Activated CD4-positive, alpha-beta T cell treated with anti-CD3 and anti-CD28 coated beads, Interleukin-2, amount 10 ng/mL, durations not matched to agents 7 days and 5 days (primary cell): ENCODE results near the gene RANBP10. TPM values are rescaled to one million over a fixed set of nuclear protein-coding genes. Genes with fewer than 3 reads are reported as not detected.
"Not testable (repeated sequence)": the region's sequence is repeated elsewhere in the genome, so short reads cannot be mapped to it uniquely, and the experiment has no call there.

Experiments used
- CTCF ChIA-PET: fragments of 350-600 bp; sonication (Branson Sonifier 250); formaldehyde crosslinking; loops from one replicate; lab custom pipeline; 2021; ENCODE audit warnings: antibody characterized with exemption; lab: Charles Lee
- POLR2A ChIA-PET: fragments of 350-600 bp; sonication (Branson Sonifier 250); formaldehyde crosslinking; loops from one replicate; lab custom pipeline; 2021; ENCODE audit warnings: antibody characterized with exemption; lab: Charles Lee
- DNase-seq: peaks from one replicate; pipeline ENCODE4 v3.0.0-alpha.2; 2020
- H3K27ac Mint-ChIP-seq: one replicate; pipeline ENCODE4 v1.8.0; 2021; ENCODE audit warnings: mild to moderate bottlenecking, moderate library complexity, mixed read lengths
- H3K27me3 Mint-ChIP-seq: one replicate; pipeline ENCODE4 v1.8.0; 2021; ENCODE audit warnings: mixed read lengths
- H3K36me3 Mint-ChIP-seq: one replicate; pipeline ENCODE4 v1.8.0; 2021; ENCODE audit warnings: low read depth, mixed read lengths
- H3K4me1 Mint-ChIP-seq: one replicate; pipeline ENCODE4 v1.8.0; 2021; ENCODE audit warnings: mixed read lengths
- H3K4me3 Mint-ChIP-seq: one replicate; pipeline ENCODE4 v1.8.0; 2021; ENCODE audit warnings: mild to moderate bottlenecking, moderate library complexity, mixed read lengths
- H3K9me3 Mint-ChIP-seq: one replicate; pipeline ENCODE4 v1.8.0; 2021; ENCODE audit warnings: mixed read lengths
- total RNA-seq, 2 experiments: library from RNA; stranded (reverse); gene quantifications; one replicate each; pipeline ENCODE4 v1.2.3, GENCODE V29; 2021

The RANBP10 gene
- total RNA-seq, 2 experiments from 2014 or later: 28.2 to 30.4 TPM

DNA sequence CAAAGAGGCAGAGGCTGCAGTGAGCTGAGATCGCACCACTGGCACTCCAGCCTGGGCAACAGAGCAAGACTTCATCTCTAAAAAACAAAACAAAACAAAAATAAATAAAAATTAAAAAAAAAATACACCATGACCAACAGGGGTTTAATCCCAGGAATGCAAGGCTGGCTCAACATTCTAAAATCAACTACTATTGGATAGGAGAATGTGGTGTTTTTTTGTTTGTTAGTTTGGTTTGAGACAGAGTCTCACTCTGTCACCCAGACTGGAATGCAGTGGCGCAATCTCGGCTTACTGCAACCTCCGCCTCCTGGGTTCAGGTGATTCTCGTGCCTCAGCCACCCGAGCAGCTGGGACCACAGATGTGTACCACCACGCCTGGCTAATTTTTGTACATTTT is 107.1 kb downstream of the RANBP10 start:
- no peaks in the 10 kb centered on the region for H3K27me3 Mint-ChIP-seq
- ChIA-PET CTCF (no interaction called here), POLR2A (no interaction called here)
- H3K9me3 Mint-ChIP-seq: peaks cover 9% of the 10 kb centered on the region
- peaks cover 19% of the 10 kb centered on the region for H3K4me1 Mint-ChIP-seq
- DNase-seq: no peak
- H3K36me3 Mint-ChIP-seq: peaks cover 10% of the 10 kb centered on the region
- no peak overlapping the region for H3K27ac Mint-ChIP-seq
- H3K4me3 Mint-ChIP-seq: no peak overlapping the region

DNA sequence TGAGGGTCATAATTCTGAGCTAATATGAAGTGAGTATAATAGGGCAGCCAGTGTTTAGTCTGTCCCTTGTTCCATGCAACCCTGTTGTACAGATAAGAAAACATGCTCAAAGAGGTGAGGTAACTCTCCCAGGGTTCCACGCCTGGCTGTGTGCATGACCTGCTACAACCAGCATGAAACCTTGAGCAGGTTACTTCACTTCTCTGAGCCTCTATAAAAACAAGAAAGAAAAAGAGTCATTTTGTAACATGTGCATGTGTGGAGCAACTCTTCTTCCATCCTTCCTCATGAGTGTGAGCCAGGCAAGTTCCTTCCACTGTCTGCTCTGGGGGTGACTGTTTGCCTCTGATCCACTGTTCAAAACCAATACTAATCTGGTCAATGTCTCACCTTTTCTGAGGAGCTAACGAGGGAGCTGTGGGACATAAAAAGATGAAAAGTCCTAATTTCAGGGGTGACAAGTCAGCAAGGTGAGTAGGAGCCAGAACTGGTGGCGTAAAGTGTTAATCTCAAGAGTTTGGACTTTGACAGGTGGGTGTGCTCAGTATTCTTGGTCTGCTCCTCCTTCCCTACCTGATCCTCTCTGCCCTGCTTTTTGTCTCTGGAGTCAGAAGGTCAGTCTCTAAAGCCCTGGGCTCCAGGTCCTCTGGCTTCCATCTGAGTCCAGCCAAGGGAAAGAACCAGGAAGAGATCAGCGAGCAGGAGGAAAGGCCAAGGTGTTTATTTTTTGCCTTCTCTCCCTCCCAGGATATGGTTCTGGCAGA is 108.8 kb downstream of the RANBP10 start:
- Mint-ChIP-seq H3K27ac (no peak overlapping the region), H3K36me3 (peaks cover 5% of the 10 kb centered on the region), H3K9me3 (peaks cover 2% of the 10 kb centered on the region), H3K27me3 (no peaks in the 10 kb centered on the region), H3K4me1 (peaks cover 4% of the 10 kb centered on the region), H3K4me3 (no peak overlapping the region)
- ChIA-PET POLR2A (interaction anchor here (0.5 kb wide), 1 partner anchor 83 kb away, joined by 4 read pairs; no protein-coding TSS in a partner anchor), CTCF (interaction anchor here (0.6 to 1.6 kb wide), 4 partner anchors 21 to 235 kb away, joined by 3 to 5 read pairs (median 4); no protein-coding TSS in a partner anchor)
- DNase-seq: no peak

DNA sequence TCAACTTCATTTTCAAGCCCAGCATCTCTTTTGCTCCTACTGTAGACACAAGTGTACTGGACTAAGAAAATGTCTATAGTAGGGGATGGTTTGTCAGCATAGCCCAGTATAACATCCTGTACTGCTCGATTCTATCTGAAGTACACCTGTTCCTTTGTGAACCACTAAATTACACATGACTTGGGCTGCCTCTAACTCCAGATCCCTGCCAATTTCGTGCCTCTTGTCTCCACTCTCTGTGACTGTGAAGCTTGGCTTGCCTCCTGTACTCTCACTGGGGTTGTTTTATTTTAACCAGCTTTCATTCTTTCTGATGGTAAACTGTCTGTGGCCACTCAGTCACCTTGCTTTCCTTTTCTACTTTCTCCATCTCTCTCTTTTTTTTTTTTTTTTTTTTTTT is 111.7 kb downstream of the RANBP10 start:
- POLR2A ChIA-PET: no interaction called here
- no peak for DNase-seq
- CTCF ChIA-PET: interaction anchor here (0.6 kb wide), 1 partner anchor 11 kb away, joined by 3 read pairs; no protein-coding TSS in a partner anchor
- no peak overlapping the region for H3K4me3 Mint-ChIP-seq
- H3K36me3 Mint-ChIP-seq: peaks cover 4% of the 10 kb centered on the region
- H3K4me1 Mint-ChIP-seq: peaks cover 8% of the 10 kb centered on the region
- peaks cover 2% of the 10 kb centered on the region for H3K9me3 Mint-ChIP-seq
- H3K27ac Mint-ChIP-seq: no peak overlapping the region
- no peaks in the 10 kb centered on the region for H3K27me3 Mint-ChIP-seq

DNA sequence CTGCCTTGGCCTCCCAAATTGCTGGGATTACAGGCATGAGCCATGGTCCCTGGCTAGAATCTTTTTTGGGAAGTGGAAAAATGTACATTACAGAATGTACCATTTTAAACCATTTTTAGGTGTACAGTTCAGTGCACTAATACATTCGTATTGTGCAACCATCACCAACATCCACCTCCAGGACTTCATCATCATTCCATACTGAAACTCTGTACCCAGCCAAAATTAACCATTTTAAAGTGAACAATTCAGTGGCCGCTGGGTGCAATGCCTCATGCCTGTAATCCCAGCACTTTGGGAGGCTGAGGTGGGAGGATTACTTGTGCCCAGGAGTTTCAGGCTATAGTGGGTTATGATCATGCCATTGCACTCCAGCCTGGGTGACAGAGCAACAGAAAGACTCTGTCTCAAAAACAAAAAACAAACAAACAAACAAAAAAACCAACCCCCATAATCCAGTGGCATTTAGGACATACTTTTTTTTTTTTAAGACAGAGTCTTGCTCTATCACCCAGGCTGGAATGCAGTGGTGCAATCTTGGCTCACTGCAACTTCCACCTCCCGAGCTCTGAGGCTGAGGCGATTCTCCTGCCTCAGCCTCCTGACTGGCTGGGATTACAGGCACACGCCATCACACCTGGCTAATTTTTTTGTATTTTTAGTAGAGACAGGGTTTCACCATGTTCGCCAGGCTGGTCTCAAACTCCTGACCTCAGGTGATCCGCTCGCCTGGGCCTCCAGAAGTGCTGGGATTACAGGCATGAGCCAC is 112.7 kb downstream of the RANBP10 start:
- H3K27ac Mint-ChIP-seq, DNase-seq, H3K27me3 Mint-ChIP-seq, H3K4me3 Mint-ChIP-seq, POLR2A ChIA-PET, H3K9me3 Mint-ChIP-seq, H3K36me3 Mint-ChIP-seq, H3K4me1 Mint-ChIP-seq: not testable (repeated sequence)
- CTCF ChIA-PET: interaction anchor here (1.6 kb wide), 1 partner anchor 173 kb away, joined by 8 read pairs; no protein-coding TSS in a partner anchor

DNA sequence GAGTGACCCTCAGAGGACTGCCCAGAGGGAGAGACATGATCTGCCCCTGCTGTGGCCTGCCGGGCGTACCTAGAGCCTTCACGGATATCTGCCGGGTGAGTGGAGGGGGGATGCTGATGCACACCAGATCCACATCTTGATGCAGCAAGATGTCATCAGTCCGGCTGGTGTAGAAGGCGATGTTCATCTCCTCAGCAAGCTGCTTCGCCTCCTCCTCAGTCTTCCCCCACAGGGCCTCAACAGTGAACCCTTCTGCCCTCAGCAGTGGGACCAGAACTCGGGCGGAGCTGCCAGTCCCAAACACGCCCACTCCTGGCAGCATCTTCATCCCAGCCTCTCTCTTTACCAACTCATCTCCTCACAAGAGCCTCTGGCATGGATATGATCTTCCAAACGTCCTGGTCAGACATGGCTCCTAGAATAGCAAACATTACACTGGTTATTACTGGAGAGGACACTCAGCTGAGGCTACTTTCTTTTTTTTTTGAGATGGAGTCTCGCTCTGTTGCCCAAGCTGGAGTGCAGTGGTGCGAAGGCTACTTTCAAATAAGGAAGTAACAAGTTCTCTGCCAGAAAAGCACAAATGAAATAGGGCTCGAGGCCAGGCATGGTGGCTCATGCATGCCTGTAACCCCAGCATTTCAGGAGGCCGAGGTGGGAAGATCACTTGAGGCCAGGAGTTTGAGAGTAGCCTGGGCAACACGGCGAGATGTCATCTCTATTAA is 120.8 kb downstream of the RANBP10 start:
- no peak for DNase-seq
- ChIA-PET POLR2A (interaction anchor here (0.6 kb wide), 1 partner anchor 71 kb away, joined by 4 read pairs; no protein-coding TSS in a partner anchor), CTCF (interaction anchor here (1.4 kb wide), 1 partner anchor 164 kb away, joined by 4 read pairs; no protein-coding TSS in a partner anchor)
- Mint-ChIP-seq H3K4me1 (peaks cover 14% of the 10 kb centered on the region), H3K27me3 (no peaks in the 10 kb centered on the region), H3K4me3 (no peak overlapping the region), H3K36me3 (peaks cover 11% of the 10 kb centered on the region), H3K27ac (peak overlapping the region; percentile 87), H3K9me3 (no peaks in the 10 kb centered on the region)

DNA sequence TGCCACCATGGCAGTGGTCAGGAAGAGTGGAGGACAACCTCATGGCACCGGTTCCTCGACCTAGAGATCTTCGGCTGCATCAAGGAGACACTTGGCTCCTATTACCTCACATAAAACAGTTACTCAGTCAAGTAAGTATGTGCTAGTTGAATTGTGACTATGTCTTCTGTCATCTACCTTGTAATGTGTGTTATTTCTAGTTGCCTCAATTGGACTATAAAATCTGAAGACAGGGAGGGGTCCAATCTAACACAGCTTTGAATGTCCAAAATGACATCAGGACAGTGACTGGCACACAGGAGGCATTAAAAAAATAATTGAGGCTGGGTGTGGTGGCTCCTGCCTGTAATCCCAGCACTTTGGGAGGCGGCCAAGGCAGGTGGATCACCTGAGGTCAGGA is 122.6 kb downstream of the RANBP10 start:
- CTCF ChIA-PET: no interaction called here
- H3K27ac Mint-ChIP-seq: no peak overlapping the region
- H3K4me3 Mint-ChIP-seq: no peak overlapping the region
- H3K9me3 Mint-ChIP-seq: no peaks in the 10 kb centered on the region
- peaks cover 8% of the 10 kb centered on the region for H3K36me3 Mint-ChIP-seq
- no peaks in the 10 kb centered on the region for H3K27me3 Mint-ChIP-seq
- no peak for DNase-seq
- peaks cover 14% of the 10 kb centered on the region for H3K4me1 Mint-ChIP-seq
- POLR2A ChIA-PET: interaction anchor here (0.5 to 0.7 kb wide), 2 partner anchors 22 to 447 kb away, joined by 3 to 4 read pairs; no protein-coding TSS in a partner anchor

DNA sequence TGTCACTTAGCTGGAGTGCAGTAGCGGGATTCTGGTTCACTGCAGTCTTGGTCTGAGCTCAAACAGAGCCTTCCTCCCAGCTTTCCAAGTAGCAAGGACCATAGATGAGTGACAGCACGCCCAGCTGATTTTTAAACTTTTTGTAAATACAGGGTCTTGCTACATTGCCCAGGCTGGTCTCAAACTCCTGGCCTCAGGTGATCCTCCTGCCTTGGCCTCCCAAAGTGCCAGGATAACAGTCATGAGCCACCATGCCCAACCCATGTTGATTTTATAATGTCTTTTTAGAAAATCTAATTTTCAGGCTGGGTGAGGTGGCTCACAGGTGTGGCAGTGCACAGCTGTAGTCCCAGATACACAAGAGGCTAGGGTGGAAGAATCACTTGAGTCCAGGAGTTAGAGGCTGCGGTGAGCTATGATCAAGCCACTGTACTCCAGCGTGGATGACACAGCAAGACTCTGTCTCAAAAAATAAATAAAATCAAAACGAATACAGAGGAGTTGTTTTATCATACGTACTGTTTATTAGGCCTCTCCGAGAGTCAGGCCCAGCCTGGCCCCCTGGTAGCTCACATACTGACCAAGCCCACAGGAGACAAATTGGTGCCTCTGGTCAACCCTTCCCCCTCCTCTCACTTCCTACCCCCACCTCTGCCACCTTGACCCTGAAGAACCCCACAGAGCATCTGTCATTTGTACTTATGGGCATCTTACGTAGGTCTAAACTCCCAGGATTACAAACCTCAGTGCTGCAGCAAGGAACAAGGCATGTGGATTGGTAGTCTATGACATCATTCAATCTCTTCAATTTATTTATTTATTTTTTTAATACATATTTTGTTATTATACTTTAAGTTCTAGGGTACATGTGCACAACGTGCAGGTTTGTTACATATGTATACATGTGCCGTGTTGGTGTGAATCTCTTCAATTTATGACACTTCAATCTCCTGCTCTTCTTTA is 126.1 kb downstream of the RANBP10 start:
- H3K4me1 Mint-ChIP-seq: peaks cover 9% of the 10 kb centered on the region
- H3K36me3 Mint-ChIP-seq: peaks cover 8% of the 10 kb centered on the region
- POLR2A ChIA-PET: no interaction called here
- no peak for DNase-seq
- H3K9me3 Mint-ChIP-seq: no peaks in the 10 kb centered on the region
- H3K27ac Mint-ChIP-seq: no peak overlapping the region
- CTCF ChIA-PET: interaction anchor here (0.6 to 1.7 kb wide), 3 partner anchors 136 to 159 kb away, joined by 3 to 6 read pairs (median 5); no protein-coding TSS in a partner anchor
- H3K4me3 Mint-ChIP-seq: no peak overlapping the region
- H3K27me3 Mint-ChIP-seq: no peaks in the 10 kb centered on the region

DNA sequence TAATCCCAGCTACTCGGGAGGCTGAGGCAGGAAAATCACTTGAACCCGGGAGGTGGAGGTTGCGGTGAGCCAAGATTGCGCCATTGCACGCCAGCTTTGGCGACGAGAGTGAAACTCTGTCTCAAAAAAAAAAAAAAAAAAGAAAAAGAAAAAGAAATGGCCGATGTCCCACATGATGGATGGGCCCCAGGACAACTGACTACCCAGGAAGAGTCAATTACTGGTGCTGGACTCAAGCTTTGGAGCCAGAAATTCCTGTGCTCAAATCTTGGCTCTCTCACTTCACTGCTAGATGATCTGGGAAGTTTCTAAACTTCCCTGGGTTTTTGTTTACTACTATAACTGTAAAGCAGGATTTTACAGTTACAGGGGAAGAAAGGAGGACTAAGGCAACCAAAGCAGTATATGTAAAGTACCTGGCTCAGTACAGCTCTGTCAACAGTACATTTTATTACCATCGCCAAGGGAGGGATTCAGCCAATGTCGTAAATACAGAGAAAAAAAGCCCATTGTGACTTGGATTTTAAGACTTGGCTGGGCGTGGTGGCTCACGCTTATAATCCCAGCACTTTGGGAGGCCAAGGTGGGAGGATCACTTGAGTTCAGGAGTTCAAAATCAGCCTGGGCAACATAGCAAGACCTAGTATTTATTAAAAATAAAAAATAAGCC is 127.9 kb downstream of the RANBP10 start:
- Mint-ChIP-seq H3K27me3 (no peaks in the 10 kb centered on the region), H3K4me1 (peaks cover 2% of the 10 kb centered on the region), H3K9me3 (no peaks in the 10 kb centered on the region), H3K27ac (no peak overlapping the region), H3K36me3 (peaks cover 5% of the 10 kb centered on the region), H3K4me3 (no peak overlapping the region)
- POLR2A ChIA-PET: no interaction called here
- DNase-seq: no peak
- CTCF ChIA-PET: interaction anchor here (0.6 kb wide), 1 partner anchor 40 kb away, joined by 5 read pairs; no protein-coding TSS in a partner anchor

DNA sequence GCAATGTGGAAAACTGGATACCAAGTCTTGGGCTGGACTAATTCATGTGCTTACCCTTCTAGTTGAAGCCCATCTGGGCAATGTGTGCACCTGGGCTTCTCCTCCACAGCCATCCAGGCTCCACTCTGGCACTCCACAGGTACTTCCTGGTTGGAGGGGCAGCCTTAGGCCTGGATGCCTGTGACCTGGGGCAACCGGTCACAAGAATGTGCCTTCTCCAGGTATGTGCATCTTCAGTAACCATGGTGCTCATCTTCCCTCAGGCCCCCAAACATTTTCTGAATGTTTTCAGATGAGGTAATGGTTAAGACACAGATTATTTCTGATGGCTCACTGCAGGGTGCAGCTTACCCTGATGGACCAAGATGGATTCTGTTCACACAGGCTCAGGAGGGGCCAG is 128.6 kb downstream of the RANBP10 start:
- H3K9me3 Mint-ChIP-seq: no peaks in the 10 kb centered on the region
- CTCF ChIA-PET: interaction anchor here (0.9 to 1.9 kb wide), 4 partner anchors 10 to 139 kb away, joined by 3 to 7 read pairs (median 4); no protein-coding TSS in a partner anchor

DNA sequence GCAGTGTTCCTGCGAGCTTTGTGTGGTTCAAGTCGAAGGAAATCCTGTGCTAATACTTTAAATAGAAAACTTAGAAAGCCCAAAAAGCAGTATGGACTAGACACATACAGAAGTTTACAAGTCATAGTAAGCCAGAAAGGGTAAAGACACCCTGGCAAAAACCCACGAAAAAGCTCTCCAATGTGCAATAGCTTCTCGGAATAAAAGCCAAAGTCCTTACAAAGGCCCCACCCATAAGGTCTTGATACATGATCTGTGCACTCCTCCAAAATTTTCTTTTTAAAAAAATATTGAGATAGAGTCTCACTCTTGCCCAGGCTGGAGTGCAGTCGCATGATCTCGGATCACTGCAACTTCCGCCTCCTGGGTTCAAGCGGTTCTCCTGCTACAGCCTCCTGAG is 129.4 kb downstream of the RANBP10 start:
- Mint-ChIP-seq H3K9me3 (no peaks in the 10 kb centered on the region), H3K27ac (no peak overlapping the region), H3K27me3 (no peaks in the 10 kb centered on the region), H3K36me3 (peaks cover 1% of the 10 kb centered on the region), H3K4me1 (peaks cover 6% of the 10 kb centered on the region), H3K4me3 (no peak overlapping the region)
- no peak for DNase-seq
- ChIA-PET POLR2A (no interaction called here), CTCF (interaction anchor here (0.8 to 1.9 kb wide), 7 partner anchors 9 to 156 kb away, joined by 3 to 7 read pairs (median 3); no protein-coding TSS in a partner anchor)

More for the DNA sequence above, 128.6 kb downstream of the RANBP10 start:
- Mint-ChIP-seq H3K27ac (peak overlapping the region; percentile 41), H3K36me3 (peaks cover 5% of the 10 kb centered on the region), H3K4me3 (no peak overlapping the region), H3K27me3 (no peaks in the 10 kb centered on the region), H3K4me1 (peaks cover 2% of the 10 kb centered on the region)
- no peak for DNase-seq
- POLR2A ChIA-PET: no interaction called here

DNA sequence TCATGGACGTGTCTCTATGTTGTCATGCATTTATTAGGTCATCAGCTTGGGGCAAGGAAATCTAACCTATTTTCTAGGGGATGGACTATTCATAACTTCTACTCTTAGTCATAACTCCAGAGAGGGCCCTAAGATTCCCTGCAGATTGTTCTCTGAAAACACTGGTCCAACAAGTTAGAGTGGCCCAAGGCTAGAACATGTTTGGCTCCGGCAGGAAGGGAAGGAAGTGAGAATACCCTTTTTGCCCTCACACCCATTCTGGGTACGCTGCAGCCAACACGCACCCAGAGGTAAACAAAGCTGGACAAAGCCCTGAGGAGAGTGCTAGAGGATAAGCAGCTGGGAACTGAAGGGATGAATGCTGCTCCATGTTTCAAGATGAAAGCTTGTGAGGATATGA is 129.8 kb downstream of the RANBP10 start:
- Mint-ChIP-seq H3K27me3 (no peaks in the 10 kb centered on the region), H3K36me3 (peaks cover 1% of the 10 kb centered on the region), H3K9me3 (no peaks in the 10 kb centered on the region), H3K4me1 (peaks cover 6% of the 10 kb centered on the region), H3K27ac (peak overlapping the region; percentile 50), H3K4me3 (no peak overlapping the region)
- no peak for DNase-seq
- CTCF ChIA-PET: interaction anchor here (0.8 to 1.9 kb wide), 7 partner anchors 9 to 155 kb away, joined by 3 to 7 read pairs (median 3); no protein-coding TSS in a partner anchor
- POLR2A ChIA-PET: no interaction called here
